Adrenal gland (tissue), 12 donors: Measurements from ENCODE around the gene AGXT. TPM values are rescaled to one million over a fixed set of nuclear protein-coding genes. Genes with fewer than 3 reads are reported as not detected.

ENCODE experiments used
- DNase-seq, 7 donors: peaks; one replicate each; pipeline ENCODE4 v3.0.0-alpha.2; 2019 to 2020
- H3K27ac ChIP-seq, 5 donors: fragments of 200-600 bp; sonication (generic) in 4 of 5; 1 replicate in 3 of 5; 2 replicates in 2 of 5; pipeline versions ENCODE4 v1.5.1 to v1.8.0; 2016 to 2020; ENCODE audit warnings: mild to moderate bottlenecking in 1 of 5
- H3K27me3 ChIP-seq: fragments of 200-600 bp; 2 replicates; pipeline ENCODE4 v1.8.0; 2021
- H3K36me3 ChIP-seq, 2 donors: fragments of 200-600 bp; replicated peaks in 1 of 2; 1 replicate in 1 of 2; 2 replicates in 1 of 2; pipeline versions ENCODE4 v1.5.1 to v1.8.0; 2018 to 2022
- H3K4me1 ChIP-seq, 2 donors: fragments of 200-600 bp; replicated peaks in 1 of 2; 1 replicate in 1 of 2; 2 replicates in 1 of 2; pipeline versions ENCODE4 v1.5.1 to v1.8.0; 2018 to 2021
- H3K4me3 ChIP-seq, 4 donors: fragments of 200-600 bp; sonication (generic) in 3 of 4; one replicate each; pipeline ENCODE4 v1.5.1; 2016 to 2018
- H3K9me3 ChIP-seq, 3 donors: fragments of 200-600 bp; sonication (generic) in 1 of 3; replicated peaks in 1 of 3; 1 replicate in 2 of 3; 2 replicates in 1 of 3; pipeline versions ENCODE4 v1.5.1 to v1.8.0; 2016 to 2021
- CTCF ChIP-seq, 6 experiments: fragments of 450-650 bp in 4 of 6; fragments of 200-600 bp in 2 of 6; sonication (generic) in 1 of 6; IDR thresholded peaks; 1 replicate in 5 of 6; 2 replicates in 1 of 6; pipeline versions ENCODE4 v1.5.1 to v1.8.0; 2016 to 2021; ENCODE audit warnings: antibody characterized with exemption in 6 of 6, mild to moderate bottlenecking in 2 of 6, moderate library complexity in 1 of 6
- POLR2A ChIP-seq, 2 donors: fragments of 450-650 bp; IDR thresholded peaks; one replicate each; pipeline ENCODE4 v1.6.1; 2017; ENCODE audit warnings: antibody characterized with exemption in 2 of 2, mild to moderate bottlenecking in 2 of 2, moderate library complexity in 1 of 2
- WGBS, 4 donors: extraction: QIAGEN DNeasy Blood & Tissue Kit in 2 of 4; methylation state at CpG; one replicate each; pipeline versions ENCODE4 v1.1.5 to v1.1.7; 2013 to 2017; 5-methylcytosine and 5-hydroxymethylcytosine counted together
- intact Hi-C, 2 donors: fragments of 100-400 bp; cut with DNase I; formaldehyde crosslinking; loops; one replicate each; pipeline versions ENCODE4 v1.14.1 to v1.15.0; 2022 to 2023
- polyA plus RNA-seq, 3 donors: library from polyadenylated mRNA; stranded (reverse); fragments of 200-250 nt in 2 of 3; fragments of 350-450 nt in 1 of 3; fragmentation: Illumina TruSeq in 1 of 3; extraction: RNeasy Lipid Tissue Mini Kit (QIAGEN cat#74804) in 1 of 3; gene quantifications; one replicate each; pipeline ENCODE4 v1.2.3, GENCODE V29; 2013 to 2014
- total RNA-seq, 9 donors: library from RNA; depleted of rRNA in 4 of 9; stranded (reverse); fragments of >200 nt in 4 of 9; fragments of 120-200 nt in 1 of 9; fragmentation: NEBNext Ultra II Directional in 1 of 9; extraction: Animal tissue kit (Norgen Biotek cat#: 25700) in 1 of 9; gene quantifications; one replicate each; pipeline versions ENCODE4 v1.1.0 to v1.2.4, GENCODE V29; 2013 to 2023
- donor health status: healthy with polysubstance abuse.
- donor health status: Bipolar disorder and iron deficiency.
- donor health status: DM: yes; HTN: yes; CAD: no.
- donor health status: DM: no; HTN: no; CAD: no.
- donor health status: DM: no; HTN: no; CAD: no.
- donor health status: DM: yes; HTN: yes; CAD: no.

Gene AGXT
- total and polyA plus RNA-seq, 12 donors = 0.14 to 1.2 (median 0.47) TPM; not detected in 3

GRCh38 chr2:240856151-240856980, 12.3 kb upstream of the AGXT start:
- Histone ChIP-seq H3K4me3 (no peak overlapping the region), H3K4me1 (no peaks in the 10 kb centered on the region), H3K9me3 (no peaks in the 10 kb centered on the region), H3K27ac (no peak overlapping the region), H3K36me3 (no peaks in the 10 kb centered on the region), H3K27me3 (no peaks in the 10 kb centered on the region)
- TF ChIP-seq CTCF (IDR thresholded peaks at IDR 0.05) = no peak
- no peak for TF ChIP-seq POLR2A (IDR thresholded peaks at IDR 0.05)
- WGBS, 4 donors = 67 to 83% (median 78%) methylated on average over 2 to 21 of the region's 21 CpGs
- intact Hi-C loops = loop anchor here in 1 of 2 donors (10.0 kb wide), 3 partner anchors 128 to 358 kb away; no protein-coding TSS in a partner anchor
- no peak for DNase-seq

- 82 to 86% (median 85%) methylated on average over 16 to 21 of the region's 21 CpGs for WGBS, 4 donors
- TF ChIP-seq POLR2A (IDR thresholded peaks at IDR 0.05) (no peak), CTCF (IDR thresholded peaks at IDR 0.05) (no peak)
- H3K4me3 ChIP-seq = no peak overlapping the region
- no peak for DNase-seq
- H3K4me1 ChIP-seq = no peaks in the 10 kb centered on the region
- intact Hi-C loops = loop anchor here in 1 of 2 donors (10.0 kb wide), 3 partner anchors 127 to 357 kb away; no protein-coding TSS in a partner anchor
- H3K27ac ChIP-seq = no peak overlapping the region
- no peaks in the 10 kb centered on the region for H3K27me3 ChIP-seq
- H3K36me3 ChIP-seq = no peaks in the 10 kb centered on the region
- no peaks in the 10 kb centered on the region for H3K9me3 ChIP-seq
These were observed 11.3 kb upstream of the AGXT start for GRCh38 chr2:240857039-240858008.

GRCh38 chr2:240858321-240858720, 10.3 kb upstream of the AGXT start:
- intact Hi-C loops = loop anchor here in 1 of 2 donors (10.0 kb wide), 3 partner anchors 126 to 356 kb away; no protein-coding TSS in a partner anchor
- Histone ChIP-seq H3K27me3 (no peaks in the 10 kb centered on the region), H3K27ac (no peak overlapping the region), H3K4me1 (no peaks in the 10 kb centered on the region), H3K9me3 (no peaks in the 10 kb centered on the region), H3K4me3 (no peak overlapping the region), H3K36me3 (no peaks in the 10 kb centered on the region)
- TF ChIP-seq POLR2A (IDR thresholded peaks at IDR 0.05) (no peak), CTCF (IDR thresholded peaks at IDR 0.05) (no peak)
- no peak for DNase-seq
- 79 to 94% (median 90%) methylated on average over 13 of the region's 13 CpGs for whole genome bisulfite sequencing, 4 donors

- no peaks in the 10 kb centered on the region for H3K9me3 ChIP-seq
- H3K27me3 ChIP-seq = no peaks in the 10 kb centered on the region
- no peak for TF ChIP-seq CTCF (IDR thresholded peaks at IDR 0.05)
- no peak for TF ChIP-seq POLR2A (IDR thresholded peaks at IDR 0.05)
- intact Hi-C loops = loop anchor here in 1 of 2 donors (10.0 kb wide), 3 partner anchors 126 to 356 kb away; no protein-coding TSS in a partner anchor
- H3K27ac ChIP-seq = no peak overlapping the region
- DNase-seq = no peak
- no peaks in the 10 kb centered on the region for H3K36me3 ChIP-seq
- H3K4me3 ChIP-seq = no peak overlapping the region
- H3K4me1 ChIP-seq = no peaks in the 10 kb centered on the region
- 88 to 90% (median 89%) methylated on average over 8 to 10 of the region's 10 CpGs for WGBS, 4 donors
These were observed 9.8 kb upstream of the AGXT start for GRCh38 chr2:240858871-240859270.
